SKM-1 treated with dmso at 0.1 percent for 144 hours (cell line): Measurements from ENCODE around the gene RAB4A.
"Not testable (repeated sequence)": the region's sequence is repeated elsewhere in the genome, so short reads cannot be mapped to it uniquely, and the experiment has no call there.

Experiments used
- DNase-seq: peaks from one replicate; lab custom pipeline; 2025; ENCODE audit not compliant: unreplicated experiment; lab: John Stamatoyannopoulos, UW

Gene RAB4A

GRCh38 chr1:229295745-229296144 lies 24.8 kb downstream of the RAB4A start:
- DNase-seq = no peak

GRCh38 chr1:229296541-229296941 lies 25.6 kb downstream of the RAB4A start:
- DNase-seq = no peak

- DNase-seq = no peak
Measured at GRCh38 chr1:229297746-229298145, 26.8 kb downstream of the RAB4A start.

- no peak for DNase-seq
Measured at GRCh38 chr1:229298420-229298819, 27.5 kb downstream of the RAB4A start.

GRCh38 chr1:229298887-229299503 lies 28.1 kb downstream of the RAB4A start:
- DNase-seq = no peak

- DNase-seq = no peak
Measured at GRCh38 chr1:229300099-229300757, 29.3 kb downstream of the RAB4A start.

- no peak for DNase-seq
Measured at GRCh38 chr1:229302740-229303139, 31.8 kb downstream of the RAB4A start.

- DNase-seq = no peak
Measured at GRCh38 chr1:229303855-229304254, 32.9 kb downstream of the RAB4A start.

GRCh38 chr1:229305392-229305791 lies 34.5 kb downstream of the RAB4A start:
- no peak for DNase-seq

- DNase-seq = no peak
Measured at GRCh38 chr1:229309074-229309473, 38.2 kb downstream of the RAB4A start.

GRCh38 chr1:229309684-229310083 lies 38.8 kb downstream of the RAB4A start:
- no peak for DNase-seq

- DNase-seq = no peak
Measured at GRCh38 chr1:229310833-229311232, 39.9 kb downstream of the RAB4A start.

GRCh38 chr1:229316166-229316565 lies 45.3 kb downstream of the RAB4A start:
- DNase-seq = no peak

- DNase-seq = no peak
Measured at GRCh38 chr1:229318056-229318455, 47.1 kb downstream of the RAB4A start.

- DNase-seq = no peak
Measured at GRCh38 chr1:229319487-229319886, 48.6 kb downstream of the RAB4A start.

- no peak for DNase-seq
Measured at GRCh38 chr1:229323201-229323600, 52.3 kb downstream of the RAB4A start.

- no peak for DNase-seq
Measured at GRCh38 chr1:229323885-229324553, 53.1 kb downstream of the RAB4A start.

- DNase-seq = no peak
Measured at GRCh38 chr1:229325401-229325800, 54.5 kb downstream of the RAB4A start.

- DNase-seq = no peak
Measured at GRCh38 chr1:229325853-229326487, 55.1 kb downstream of the RAB4A start.

- DNase-seq = no peak
Measured at GRCh38 chr1:229326601-229327000, 55.7 kb downstream of the RAB4A start.

- DNase-seq = not testable (repeated sequence)
Measured at GRCh38 chr1:229327765-229328164, 56.9 kb downstream of the RAB4A start.
